Right atrium auricular region (tissue), 2 donors: Measurements from ENCODE around the gene KIF14. TPM values are rescaled to one million over a fixed set of nuclear protein-coding genes. Genes with fewer than 3 reads are reported as not detected.

Experiments used
- DNase-seq: peaks from one replicate; pipeline ENCODE4 v3.0.0-alpha.2; 2019; ENCODE audit warnings: low spot score
- H3K27ac ChIP-seq, 2 donors: fragments of 200-600 bp; sonication (generic); 1 replicate in 1 of 2; 2 replicates in 1 of 2; pipeline ENCODE4 v1.5.1; 2016 to 2019
- H3K27me3 ChIP-seq, 2 donors: fragments of 200-600 bp; sonication (generic); one replicate each; pipeline versions ENCODE4 v1.5.1 to v1.6.0; 2017 to 2019
- H3K36me3 ChIP-seq: fragments of 200-600 bp; sonication (generic); one replicate; pipeline ENCODE4 v1.5.1; 2016
- H3K4me1 ChIP-seq, 2 donors: fragments of 200-600 bp; sonication (generic); one replicate each; pipeline versions ENCODE4 v1.5.1 to v1.6.0; 2017 to 2019
- H3K4me3 ChIP-seq, 2 donors: fragments of 200-600 bp; sonication (generic); 1 replicate in 1 of 2; 2 replicates in 1 of 2; pipeline ENCODE4 v1.5.1; 2017 to 2019; ENCODE audit warnings: mild to moderate bottlenecking in 1 of 2, moderate library complexity in 1 of 2
- H3K9me3 ChIP-seq, 2 donors: fragments of 200-600 bp; sonication (generic); one replicate each; pipeline ENCODE4 v1.5.1; 2019
- CTCF ChIP-seq, 2 donors: fragments of 200-600 bp; sonication (generic); IDR thresholded peaks; one replicate each; pipeline ENCODE4 v1.5.1; 2019; ENCODE audit warnings: antibody characterized with exemption in 2 of 2
- total RNA-seq, 2 donors: library from RNA; depleted of rRNA; stranded (reverse); fragments of >200 nt; gene quantifications; one replicate each; pipeline ENCODE4 v1.1.0, GENCODE V29; 2016

KIF14 gene
- total RNA-seq = under 1 TPM in 1 of 2 donors, not detected in 1; 0.41 TPM

GRCh38 chr1:200620273-200621131, at the start of gene KIF14:
TSS of gene KIF14 (minus strand) at chr1:200620751. CDS start at chr1:200618723, 2,028 bp downstream.
- Histone ChIP-seq H3K4me3 (peak within 1 kb of the TSS; percentile 59 to 65), H3K27me3 (no peaks in the 10 kb centered on the region), H3K27ac (peak within 1 kb of the TSS; percentile 18 to 38), H3K36me3 (no peaks in the 10 kb centered on the region), H3K9me3 (no peaks in the 10 kb centered on the region), H3K4me1 (peaks cover 0 to 10% of the 10 kb centered on the region in 2 donors)
- TF ChIP-seq CTCF (IDR thresholded peaks at IDR 0.05) = no peak
- peak; percentile 92 for DNase-seq

- peak within 1 kb of the TSS; percentile 98 to 100 for H3K27ac ChIP-seq
- H3K4me3 ChIP-seq = peak within 1 kb of the TSS; percentile 75 to 85
- no peaks in the 10 kb centered on the region for H3K9me3 ChIP-seq
- TF ChIP-seq CTCF (IDR thresholded peaks at IDR 0.05) = no peak
- peak; percentile 97 for DNase-seq
- no peaks in the 10 kb centered on the region for H3K27me3 ChIP-seq
- no peaks in the 10 kb centered on the region for H3K36me3 ChIP-seq
- H3K4me1 ChIP-seq = peaks cover 0 to 17% of the 10 kb centered on the region in 2 donors
These were observed 49.0 kb upstream of the KIF14 start, which contains the start of gene DDX59 for GRCh38 chr1:200669314-200670241. TSS of gene DDX59 (minus strand) at chr1:200669907. CDS start at chr1:200666740, 3,167 bp downstream.

- no peak for TF ChIP-seq CTCF (IDR thresholded peaks at IDR 0.05)
- Histone ChIP-seq H3K36me3 (no peaks in the 10 kb centered on the region), H3K9me3 (no peaks in the 10 kb centered on the region), H3K27me3 (no peaks in the 10 kb centered on the region), H3K4me1 (peaks cover 0 to 17% of the 10 kb centered on the region in 2 donors), H3K4me3 (peak overlapping the region; percentile 75 to 85), H3K27ac (peak overlapping the region; percentile 98 to 100)
- DNase-seq = no peak
These were observed 48.2 kb upstream of the KIF14 start for GRCh38 chr1:200668514-200669313.

GRCh38 chr1:200666309-200666708, 45.8 kb upstream of the KIF14 start:
- Histone ChIP-seq H3K4me3 (no peak overlapping the region), H3K27ac (peak overlapping the region; percentile 32 to 34), H3K4me1 (peaks cover 0 to 17% of the 10 kb centered on the region in 2 donors), H3K27me3 (no peaks in the 10 kb centered on the region), H3K9me3 (no peaks in the 10 kb centered on the region), H3K36me3 (peaks cover 10% of the 10 kb centered on the region)
- no peak for DNase-seq
- no peak for TF ChIP-seq CTCF (IDR thresholded peaks at IDR 0.05)

- TF ChIP-seq CTCF (IDR thresholded peaks at IDR 0.05) = no peak
- Histone ChIP-seq H3K4me1 (peaks cover 0 to 16% of the 10 kb centered on the region in 2 donors), H3K36me3 (peaks cover 11% of the 10 kb centered on the region), H3K27ac (peak overlapping the region; percentile 32 to 34), H3K27me3 (no peaks in the 10 kb centered on the region), H3K9me3 (no peaks in the 10 kb centered on the region), H3K4me3 (no peak overlapping the region)
- DNase-seq = no peak
These were observed 45.3 kb upstream of the KIF14 start for GRCh38 chr1:200665861-200666260.
